ENCODE measurements around the gene HAPLN2.
"Not testable (repeated sequence)": the region's sequence is repeated elsewhere in the genome, so short reads cannot be mapped to it uniquely, and the experiment has no call there.

HAPLN2 gene

DNA sequence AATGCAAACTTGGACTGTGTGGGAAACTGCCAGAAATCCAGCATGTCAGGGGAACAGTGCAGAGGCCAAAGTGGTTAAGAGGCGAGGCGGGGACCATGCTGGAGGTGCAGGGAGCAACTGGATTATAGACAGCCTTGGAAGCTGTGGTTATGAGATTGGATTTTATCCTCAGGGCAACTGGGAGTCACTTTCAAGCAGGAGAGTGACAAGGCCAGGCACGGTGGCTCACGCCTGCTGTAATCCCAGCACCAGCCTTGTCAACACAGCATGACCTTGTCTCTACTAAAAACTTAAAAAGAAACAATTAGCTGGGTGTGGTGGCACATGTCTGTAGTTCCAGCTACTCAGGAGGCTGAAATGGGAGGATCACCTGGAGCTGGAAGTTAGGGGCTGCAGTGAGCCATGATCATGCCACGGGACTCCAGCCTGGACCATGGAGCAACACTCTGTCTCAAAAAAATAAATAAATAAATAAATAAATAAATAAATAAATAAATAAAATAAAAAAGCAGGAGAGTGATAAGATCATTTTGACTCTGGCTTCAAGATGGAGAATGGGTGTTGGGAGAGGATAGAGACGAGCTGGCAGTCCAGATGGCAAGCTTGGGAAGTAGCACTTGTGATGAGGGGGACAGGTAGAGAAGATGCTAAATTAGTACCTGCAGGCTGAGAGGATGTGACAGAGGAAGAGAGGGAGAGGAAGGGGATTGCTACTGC, 3.5 kb downstream of the HAPLN2 start:
- DNase-seq (ENCODE audit: low spot score): no peak

DNA sequence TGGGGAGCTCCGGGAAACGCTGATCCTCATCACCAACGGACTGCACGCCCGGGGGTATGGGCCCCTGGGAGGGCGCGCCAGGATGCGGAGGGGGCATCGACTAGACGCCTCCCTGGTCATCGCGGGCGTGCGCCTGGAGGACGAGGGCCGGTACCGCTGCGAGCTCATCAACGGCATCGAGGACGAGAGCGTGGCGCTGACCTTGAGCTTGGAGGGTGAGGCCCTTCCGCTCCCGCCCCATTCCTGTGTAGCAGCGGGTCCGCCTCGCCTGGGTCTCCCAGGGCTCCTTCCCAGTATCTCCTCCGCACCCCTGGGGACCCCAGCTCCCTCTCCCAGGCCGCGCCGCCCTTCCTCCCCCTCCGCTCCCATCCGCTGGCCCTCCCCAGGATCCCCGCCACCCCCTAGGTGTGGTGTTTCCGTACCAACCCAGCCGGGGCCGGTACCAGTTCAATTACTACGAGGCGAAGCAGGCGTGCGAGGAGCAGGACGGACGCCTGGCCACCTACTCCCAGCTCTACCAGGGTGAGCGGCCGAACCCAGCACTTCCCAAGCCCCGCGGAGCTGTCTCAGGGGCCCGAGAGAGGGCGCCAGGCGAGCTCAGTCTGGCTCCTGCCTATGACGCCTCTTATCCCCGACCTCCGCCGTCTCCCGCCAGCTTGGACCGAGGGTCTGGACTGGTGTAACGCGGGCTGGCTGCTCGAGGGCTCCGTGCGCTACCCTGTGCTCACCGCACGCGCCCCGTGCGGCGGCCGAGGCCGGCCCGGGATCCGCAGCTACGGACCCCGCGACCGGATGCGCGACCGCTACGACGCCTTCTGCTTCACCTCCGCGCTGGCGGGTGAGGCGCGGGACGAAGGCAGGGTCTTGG, 5.0 kb downstream of the HAPLN2 start:
- peak; percentile 20 for DNase-seq (ENCODE audit: low spot score)

DNA sequence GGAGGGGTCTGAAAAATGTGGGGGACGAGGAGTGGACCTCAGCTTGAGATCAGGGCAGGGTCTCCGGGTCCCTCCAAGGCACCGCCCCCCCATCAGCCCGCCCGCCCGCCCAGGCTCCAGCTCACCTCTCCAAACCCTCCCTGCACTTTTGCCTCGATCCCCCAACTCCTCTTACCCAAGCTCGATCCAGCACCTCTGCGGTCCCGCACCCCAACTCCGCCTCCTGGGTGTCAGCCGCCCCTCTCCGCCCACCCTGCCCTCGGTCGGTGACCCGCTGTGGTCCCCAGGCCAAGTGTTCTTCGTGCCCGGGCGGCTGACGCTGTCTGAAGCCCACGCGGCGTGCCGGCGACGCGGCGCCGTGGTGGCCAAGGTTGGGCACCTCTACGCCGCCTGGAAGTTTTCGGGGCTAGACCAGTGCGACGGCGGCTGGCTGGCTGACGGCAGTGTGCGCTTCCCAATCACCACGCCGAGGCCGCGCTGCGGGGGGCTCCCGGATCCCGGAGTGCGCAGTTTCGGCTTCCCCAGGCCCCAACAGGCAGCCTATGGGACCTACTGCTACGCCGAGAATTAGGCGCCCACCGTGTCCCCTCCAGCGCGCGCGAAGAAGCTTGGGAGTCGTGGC, 5.7 kb downstream of the HAPLN2 start:
- no peak for DNase-seq (ENCODE audit: low spot score)

DNA sequence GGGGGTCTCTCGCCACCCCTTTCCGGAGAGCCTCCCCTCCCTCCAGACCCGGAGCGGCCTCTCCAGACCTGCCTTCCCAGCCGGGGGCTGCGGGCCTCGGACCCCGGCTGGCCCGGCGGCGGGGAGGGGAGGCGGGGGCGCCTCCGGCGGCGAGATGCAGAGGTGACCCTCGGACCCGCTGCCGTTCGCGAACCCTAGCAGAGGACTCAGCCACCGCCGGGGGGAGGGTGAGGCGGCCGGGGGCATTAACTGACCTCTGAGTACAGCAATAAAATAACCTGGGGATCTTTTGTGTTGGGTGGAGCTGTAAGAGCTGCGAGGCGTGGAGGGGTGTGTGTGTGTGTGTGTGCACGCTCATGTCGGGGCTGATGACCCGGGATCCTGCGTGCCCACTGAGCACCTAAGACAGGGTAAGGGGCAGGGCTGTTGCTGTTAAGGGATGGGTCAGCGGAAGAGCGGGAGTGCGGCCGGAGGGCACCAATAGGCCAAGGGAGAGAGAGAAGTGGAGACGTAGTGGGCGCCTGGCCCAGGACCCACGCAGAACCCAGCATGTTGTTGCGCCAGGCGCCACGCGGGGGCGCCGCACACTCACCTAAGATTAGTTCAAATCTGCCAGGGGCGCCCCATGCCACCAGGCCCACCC, 6.3 kb downstream of the HAPLN2 start:
- peak; percentile 59 for DNase-seq (ENCODE audit: low spot score)

DNA sequence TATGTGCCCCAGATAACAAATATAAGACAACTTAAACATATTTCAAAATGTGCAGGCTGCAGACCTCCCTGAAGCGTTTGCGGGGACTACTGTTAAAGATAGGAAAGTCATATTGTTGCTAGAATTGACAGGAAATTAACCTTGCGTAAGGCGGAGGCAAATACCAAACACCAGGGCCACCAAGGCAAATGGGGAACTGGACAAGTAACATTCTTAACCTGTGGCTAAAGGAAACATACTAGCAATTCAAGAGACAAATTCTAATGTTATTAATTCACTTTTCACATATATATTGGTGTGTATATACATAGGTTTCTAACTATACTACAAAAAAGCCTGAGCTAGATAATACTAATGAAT, 6.8 kb downstream of the HAPLN2 start:
- DNase-seq (ENCODE audit: low spot score): no peak

DNA sequence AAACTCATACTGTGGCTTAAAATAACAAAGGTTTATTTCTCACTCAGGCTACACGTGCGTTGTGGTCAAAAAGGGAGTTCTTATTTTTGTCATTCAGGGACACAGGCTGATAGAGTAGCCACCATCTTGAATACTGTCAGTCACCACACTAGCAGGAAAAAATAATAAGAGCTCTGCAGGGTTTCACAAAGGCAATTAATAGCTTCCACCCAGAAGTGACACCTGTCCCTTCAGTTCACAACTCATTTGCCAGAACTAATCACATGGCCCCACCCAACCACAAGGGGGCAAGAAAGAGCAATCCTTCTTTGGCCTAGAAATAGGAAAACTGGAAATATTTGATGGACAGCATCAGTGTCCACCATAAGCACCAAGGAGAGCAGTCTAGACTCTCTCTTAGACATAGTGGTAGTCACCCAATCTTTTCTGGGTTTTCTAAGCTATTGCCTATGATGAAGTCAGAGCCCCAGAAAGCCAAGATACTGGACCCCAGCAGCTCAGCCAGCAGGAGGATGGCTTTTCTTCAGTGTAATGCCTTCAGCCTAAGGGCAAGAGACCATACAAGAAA, 8.2 kb downstream of the HAPLN2 start:
- DNase-seq (ENCODE audit: low spot score): peak; percentile 43

DNA sequence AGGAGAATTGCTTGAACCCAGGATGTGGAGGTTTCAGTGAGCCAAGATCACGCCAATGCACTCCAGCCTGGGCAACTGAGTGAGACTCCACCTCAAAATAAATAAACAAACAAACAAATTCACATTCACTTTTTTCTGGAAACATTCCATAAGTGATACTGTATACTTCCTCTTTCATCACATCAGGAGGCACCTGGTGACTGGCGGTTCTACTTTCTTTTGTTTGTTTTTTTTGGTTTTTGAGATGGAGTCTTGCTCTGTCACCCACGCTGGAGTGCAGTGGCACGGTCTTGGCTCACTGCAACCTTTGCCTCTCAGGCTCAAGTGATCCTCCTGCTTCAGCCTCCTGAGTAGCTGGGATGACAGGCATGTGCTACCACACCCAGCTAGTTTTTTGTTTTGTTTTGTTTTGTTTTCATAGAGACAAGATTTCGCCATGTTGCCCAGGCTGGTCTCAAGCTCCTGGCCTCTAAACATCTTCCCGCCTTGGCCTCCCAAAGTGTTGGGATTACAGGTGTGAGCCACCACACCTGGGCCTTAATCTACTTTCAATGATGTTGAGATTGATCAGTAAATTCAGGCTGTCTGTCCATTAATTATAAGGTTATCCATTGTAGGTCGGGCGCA, 10.7 kb downstream of the HAPLN2 start:
- DNase-seq (ENCODE audit: low spot score): no peak

DNA sequence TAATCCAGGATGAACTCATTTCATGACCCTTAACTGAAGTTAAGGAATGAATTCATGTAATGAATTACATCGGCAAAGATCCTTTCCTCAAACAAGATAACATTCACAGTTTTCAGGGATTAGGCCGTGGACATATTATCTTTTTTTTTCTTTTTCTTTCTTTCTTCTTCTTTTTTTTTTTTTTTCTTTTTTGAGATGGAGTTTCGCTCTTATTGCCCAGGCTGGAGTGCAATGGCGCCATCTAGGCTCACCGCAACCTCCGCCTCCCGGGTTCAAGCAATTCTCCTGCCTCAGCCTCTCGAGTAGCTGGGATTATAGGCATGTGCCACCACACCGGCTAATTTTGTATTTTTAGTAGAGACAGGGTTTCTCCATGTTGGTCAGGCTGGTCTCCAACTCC, 11.9 kb downstream of the HAPLN2 start:
- not testable (repeated sequence) for DNase-seq (ENCODE audit: low spot score)

DNA sequence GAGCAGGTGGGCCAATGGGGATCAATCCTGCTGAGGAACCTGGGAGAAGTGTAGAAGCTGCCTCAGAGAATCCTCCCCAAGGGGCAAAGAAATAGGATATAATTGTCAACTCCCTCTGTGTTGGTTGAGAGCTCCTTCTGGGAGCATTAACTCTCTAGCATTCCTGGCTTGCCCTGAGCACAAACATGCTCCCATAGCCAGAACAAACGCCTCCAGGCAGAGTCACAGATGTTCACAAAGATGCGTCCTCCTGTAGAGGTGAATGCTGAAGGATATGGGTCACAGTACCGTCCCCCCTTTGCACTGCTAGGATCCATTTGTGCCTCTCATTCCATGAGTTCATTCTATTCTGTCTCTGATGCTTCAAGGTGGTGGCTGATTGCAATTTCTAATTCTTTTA, 13.1 kb downstream of the HAPLN2 start:
- no peak for DNase-seq (ENCODE audit: low spot score)

DNA sequence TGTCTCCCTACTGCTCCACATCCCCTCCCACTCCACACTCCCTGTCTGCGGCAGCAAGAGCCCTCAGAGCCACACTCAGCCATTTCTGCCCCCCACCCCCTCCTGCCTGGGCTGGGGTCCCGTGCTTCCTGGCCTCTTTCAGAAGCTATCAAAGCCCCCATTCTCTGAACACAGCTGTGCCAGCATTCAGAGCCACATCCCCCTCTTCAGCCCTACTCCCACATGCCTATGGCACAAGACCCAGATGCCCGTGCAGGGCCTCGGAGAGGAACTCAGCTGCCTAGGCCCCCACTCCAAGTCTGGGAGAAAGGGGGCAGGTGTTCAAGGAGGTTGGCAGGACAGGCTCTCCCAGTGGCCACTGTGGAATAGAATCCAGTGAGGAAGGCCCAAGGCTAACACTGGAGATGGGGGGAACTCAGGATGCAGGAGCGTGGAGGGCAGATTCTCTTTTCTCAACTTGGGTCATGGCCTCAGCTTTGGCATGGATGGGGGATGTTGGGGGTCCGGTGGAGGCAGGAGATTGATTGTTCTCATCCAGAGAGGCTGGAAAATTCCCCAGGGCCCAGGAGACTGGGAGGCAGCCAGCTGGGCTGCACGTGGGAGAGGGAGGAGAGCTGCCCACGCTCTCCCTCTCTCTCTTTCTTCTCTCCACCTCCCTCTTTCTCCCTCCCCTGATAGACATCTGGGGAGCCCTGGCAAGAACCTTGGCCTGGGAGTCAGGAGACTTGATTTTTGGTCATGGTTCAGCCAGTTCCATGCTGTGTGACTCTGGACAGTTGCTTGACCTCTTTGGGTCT, 19.2 kb downstream of the HAPLN2 start:
- no peak for DNase-seq (ENCODE audit: low spot score)

DNA sequence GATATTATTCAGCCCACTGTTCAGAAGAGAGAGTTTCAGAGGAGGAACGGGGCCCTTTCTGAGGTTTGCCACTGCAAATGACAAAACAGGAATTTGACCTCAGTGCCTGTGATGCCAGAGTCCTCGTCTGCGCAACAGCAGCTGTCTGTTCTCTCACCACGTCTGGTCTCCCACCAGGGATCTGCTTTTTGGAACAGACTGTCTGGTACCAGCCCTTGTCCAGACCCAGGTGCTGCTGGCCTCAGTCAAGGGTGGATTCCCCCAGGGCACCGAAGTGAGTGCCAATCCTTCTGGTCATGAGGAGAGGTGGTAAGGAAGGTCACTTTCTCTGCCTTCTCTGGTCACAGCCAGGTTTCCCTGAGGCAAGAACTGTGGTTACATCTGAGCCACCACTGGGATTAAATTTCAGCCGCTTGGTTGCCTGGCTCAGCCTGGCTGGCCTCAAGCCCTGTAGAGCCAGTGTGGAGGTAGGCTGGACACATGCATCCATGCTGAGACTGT, 20.4 kb downstream of the HAPLN2 start:
- no peak for DNase-seq (ENCODE audit: low spot score)

DNA sequence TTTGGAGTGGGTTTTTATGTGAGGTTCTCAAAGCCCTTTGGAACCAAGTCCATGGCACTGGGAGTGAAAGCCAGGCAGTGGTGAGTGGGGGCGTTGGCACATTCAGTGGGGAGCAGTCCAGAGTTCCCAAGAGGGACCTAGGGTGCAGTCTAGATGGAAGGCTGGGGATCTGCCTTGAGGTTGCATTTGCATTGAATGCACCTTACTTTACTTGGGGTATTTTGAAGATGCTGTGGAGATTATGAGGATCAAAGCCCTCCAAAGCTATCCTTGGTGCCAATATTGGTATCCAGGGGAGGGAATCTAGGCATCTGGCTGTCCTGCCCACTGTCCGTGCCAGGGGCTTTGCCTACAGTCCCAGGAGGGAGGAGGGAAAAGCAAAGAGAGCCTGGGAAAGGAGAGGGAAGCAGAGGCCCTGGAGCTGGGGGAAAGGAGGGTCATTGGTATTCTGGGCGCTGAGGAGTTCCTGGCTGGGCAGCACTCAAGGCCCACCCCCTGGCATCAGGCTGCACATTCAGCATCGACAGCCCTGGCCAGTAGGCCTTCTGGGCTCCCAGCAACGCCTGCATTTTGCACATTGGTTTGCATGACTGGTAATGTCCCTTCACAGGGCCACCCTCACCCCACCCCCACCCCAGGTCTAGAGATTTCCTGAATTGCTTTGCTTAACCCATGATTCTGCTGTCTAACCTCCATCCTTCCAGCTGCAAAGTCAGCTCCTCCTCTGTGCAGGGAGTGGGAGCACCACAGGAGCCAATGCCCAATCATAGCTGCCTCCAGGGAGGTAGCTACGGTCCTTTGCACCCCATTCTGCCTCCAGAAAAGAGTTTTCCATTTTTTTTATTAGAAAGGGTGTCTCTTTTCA, 21.9 kb downstream of the HAPLN2 start:
- DNase-seq (ENCODE audit: low spot score): no peak

DNA sequence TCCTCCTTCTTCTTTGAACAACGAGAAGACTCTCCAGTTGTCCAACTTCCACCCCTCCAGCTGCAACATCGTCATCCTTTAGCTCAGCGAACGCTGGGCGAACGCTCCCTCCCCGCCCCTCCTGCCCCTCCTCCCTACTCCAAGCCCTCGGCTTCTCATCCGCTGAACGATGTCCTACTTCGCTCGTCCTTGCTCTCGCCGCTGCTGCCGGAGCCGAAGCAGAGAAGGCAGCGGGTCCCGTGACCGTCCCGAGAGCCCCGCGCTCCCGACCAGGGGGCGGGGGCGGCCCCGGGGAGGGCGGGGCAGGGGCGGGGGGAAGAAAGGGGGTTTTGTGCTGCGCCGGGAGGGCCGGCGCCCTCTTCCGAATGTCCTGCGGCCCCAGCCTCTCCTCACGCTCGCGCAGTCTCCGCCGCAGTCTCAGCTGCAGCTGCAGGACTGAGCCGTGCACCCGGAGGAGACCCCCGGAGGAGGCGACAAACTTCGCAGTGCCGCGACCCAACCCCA, 22.6 kb downstream of the HAPLN2 start, which contains the start of gene BCAN:
Gene BCAN (plus strand): TSS at position 357 of the 504 bp plus-strand sequence. CDS start 3,938 bp downstream, outside the sequence.
- no peak for DNase-seq (ENCODE audit: low spot score)

DNA sequence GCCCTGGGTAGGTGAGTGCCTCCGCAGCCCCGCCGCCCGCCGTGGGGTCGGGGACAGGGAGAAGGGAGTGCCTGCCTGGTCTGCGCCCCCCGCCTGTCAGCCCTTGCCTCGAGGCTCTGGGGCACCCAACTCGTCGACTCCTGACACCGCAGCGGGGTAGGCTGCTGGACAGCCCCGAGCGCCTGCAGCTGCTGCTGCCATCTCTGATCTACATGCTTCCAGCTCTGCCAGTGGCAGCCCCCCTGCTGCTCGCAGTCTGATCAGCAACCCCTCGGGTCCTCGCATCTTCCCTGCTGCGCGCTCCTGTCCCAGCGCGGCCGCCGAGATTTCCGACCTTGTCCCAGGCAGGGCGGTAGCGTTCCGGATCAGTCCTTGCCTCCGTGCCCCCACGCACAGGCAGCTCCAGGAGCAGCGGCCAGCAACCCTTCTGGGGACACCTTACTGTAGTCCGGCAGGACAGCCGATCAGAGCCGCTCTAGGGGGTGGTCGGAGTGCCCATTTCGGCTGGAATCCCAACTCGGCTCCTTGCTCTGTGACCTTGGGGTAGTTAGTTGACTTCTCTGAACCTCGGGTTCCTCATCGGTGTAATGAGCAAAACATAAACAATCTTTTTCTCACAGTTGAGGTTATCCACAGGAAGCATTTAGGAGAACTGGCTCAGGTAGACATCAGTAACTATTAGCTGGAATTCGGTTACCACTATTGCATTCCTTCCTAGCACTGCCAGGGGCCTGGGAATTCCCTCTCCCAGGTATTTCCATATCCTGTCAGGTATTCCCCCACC, 23.2 kb downstream of the HAPLN2 start:
- no peak for DNase-seq (ENCODE audit: low spot score)

DNA sequence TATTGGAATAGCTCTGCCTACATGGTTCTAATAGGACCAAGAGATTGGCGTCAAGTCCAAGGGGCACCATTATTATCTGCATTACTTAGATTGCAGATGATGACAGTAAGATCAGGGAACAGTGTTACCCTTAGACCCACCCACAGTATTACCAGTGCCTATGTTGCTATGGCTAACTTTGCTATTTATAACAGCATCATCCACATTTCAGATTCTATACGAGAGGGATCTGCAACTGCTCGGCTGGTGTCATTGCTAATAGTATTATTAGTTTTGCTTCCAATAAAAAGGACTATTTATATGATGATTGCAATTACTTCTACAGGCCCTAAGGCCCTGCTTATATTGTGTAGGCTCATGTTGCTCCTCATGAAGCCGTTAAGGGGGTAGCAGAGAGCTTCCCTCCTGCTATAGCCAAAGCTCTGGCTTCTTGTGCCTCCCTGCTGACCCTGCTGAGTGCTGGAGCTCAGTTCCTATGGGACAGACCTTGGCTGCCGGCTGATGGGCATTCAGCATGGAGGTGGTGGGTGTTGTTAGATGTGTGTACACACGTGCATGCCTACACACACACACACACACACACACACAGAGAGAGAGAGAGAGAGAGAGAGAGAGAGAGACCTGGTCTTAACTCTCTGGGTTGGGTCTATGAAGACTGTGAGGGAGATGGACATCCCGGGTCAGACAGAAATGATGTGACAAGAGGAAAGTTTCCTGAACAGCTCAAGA, 24.0 kb downstream of the HAPLN2 start:
- DNase-seq (ENCODE audit: low spot score): no peak

DNA sequence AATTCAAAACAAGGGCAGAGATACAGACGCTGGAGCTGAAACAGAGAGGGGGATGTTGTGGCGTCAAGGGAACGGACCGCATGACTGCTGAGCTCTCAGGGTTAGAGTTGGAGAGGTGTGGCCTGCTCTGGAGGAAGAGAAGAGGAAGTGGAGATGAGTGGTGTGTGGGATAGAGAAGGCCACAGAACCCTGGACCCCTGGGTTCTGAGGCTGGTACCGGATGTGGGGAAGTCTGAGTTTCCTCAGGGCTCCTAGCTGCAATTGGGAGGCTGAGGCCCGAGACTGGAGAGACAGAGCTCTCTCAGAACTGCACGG, 24.5 kb downstream of the HAPLN2 start:
- no peak for DNase-seq (ENCODE audit: low spot score)

DNA sequence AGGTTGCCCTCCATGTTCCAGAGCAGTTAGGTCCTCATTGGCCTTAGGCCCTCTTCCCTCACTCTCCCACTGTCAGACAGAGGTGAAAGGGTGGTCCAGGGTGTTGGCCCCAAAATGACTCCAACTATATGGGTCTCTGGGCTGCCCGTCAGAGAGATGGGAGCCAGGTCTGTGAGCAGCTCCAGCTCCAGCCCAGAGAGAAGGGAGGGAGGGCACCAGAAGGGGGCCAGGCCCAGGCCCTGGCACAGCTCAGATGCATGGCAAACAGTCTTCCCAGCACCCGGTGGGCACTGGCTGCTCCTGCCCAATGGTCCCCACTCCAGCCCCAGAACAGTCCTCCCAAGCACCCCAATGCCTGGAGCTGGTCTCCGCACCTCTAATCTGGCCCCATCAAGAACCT, 24.9 kb downstream of the HAPLN2 start:
- no peak for DNase-seq (ENCODE audit: low spot score)

DNA sequence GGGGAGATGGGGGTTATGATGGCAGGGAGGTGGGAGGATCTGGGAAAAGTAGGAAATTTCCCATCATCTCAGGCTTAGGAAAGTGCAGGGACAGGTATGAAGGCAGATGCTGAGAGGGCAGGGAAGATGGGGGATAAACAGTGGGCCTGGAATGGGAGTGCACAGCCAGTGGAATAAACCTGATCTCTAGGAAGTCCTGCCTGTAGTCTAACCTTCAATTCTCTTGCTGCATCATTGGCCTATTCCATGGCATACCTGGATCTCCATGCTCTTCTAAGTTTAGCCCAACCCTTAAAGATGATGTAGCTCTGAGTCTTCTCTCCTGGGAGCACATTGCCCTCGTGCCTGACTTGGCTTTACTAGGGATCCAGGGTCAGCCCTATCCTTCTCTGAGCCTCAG, 25.4 kb downstream of the HAPLN2 start:
- DNase-seq (ENCODE audit: low spot score): no peak
